Right lobe of liver (tissue), 4 donors: Measurements from ENCODE around the gene CD99.

Experiments used
- CTCF ChIP-seq, 4 donors: fragments of 200-600 bp in 3 of 4; fragments of 450-650 bp in 1 of 4; IDR thresholded peaks; one replicate each; pipeline versions ENCODE4 v1.5.1 to v1.8.0; 2016 to 2022; ENCODE audit warnings: antibody characterized with exemption in 4 of 4, mild to moderate bottlenecking in 2 of 4
- POLR2A ChIP-seq: fragments of 450-650 bp; IDR thresholded peaks from one replicate; pipeline ENCODE4 v1.6.1; 2017; ENCODE audit warnings: antibody characterized with exemption, mild to moderate bottlenecking
- donor health status: DM: no; HTN: no; CAD: no.
- donor health status: DM: no; HTN: no; CAD: no.
- donor health status: DM: no; HTN: yes; CAD: no.

- TF ChIP-seq CTCF (IDR thresholded peaks at IDR 0.05) (no peak), POLR2A (no peak)
Measured at GRCh38 chrX:2784026-2784425, 92.9 kb downstream of the CD99 start.
